Right renal pelvis (tissue), 4 donors: ENCODE data around the gene TPCN1. TPM values are rescaled to one million over a fixed set of nuclear protein-coding genes. Genes with fewer than 3 reads are reported as not detected.

Experiments
- DNase-seq, 4 donors: peaks; one replicate each; pipeline ENCODE4 v3.0.0-alpha.2; 2013; ENCODE audit warnings: low read depth in 4 of 4, low spot score in 3 of 4, missing footprints in 1 of 4
- polyA plus RNA-seq, 4 donors: library from polyadenylated mRNA; unstranded; fragments of 120-200 nt; gene quantifications; one replicate each; pipeline ENCODE4 v1.2.1, GENCODE V29; 2013; ENCODE audit not compliant: insufficient read length in 4 of 4

The TPCN1 gene
- polyA plus RNA-seq, 4 donors, result 27.3 to 37.7 (median 35.4) TPM

DNA sequence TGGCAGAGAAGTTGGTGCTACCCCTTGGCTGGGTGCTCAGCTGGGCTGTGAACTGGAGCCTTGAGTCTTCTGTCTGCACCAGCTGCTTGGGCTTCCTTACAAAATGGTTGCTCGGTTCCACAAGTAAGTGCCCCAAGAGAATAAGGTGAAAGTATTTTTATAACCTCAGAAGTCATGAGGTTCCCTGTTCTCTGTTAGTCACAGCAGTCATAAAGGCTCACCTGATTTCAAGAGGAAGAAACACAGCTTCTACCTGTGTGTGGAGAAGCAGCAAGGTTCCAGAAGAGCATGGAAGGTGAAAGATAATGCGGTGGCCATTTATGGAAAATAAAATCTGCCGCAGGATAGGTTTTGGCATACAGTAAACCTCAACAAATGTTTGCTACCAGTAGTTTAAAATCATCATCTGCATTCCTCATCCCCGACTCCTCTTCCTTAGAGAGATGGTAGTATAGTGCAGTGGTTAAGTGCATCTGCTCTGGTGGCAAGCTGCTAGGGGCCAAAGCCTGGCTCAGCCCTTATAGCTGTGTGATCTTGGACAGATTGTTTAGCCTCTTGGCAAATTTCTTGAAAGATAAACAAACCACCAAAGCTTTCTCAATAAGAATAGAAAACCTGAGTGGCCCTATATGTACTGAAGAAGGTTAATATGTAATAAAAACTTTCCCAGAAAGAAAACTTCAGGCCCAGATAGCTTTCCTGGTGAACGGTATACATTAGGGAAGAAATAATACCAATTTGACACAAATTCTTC is 32.4 kb downstream of the TPCN1 start:
- DNase-seq, result no peak

- no peak for DNase-seq
Observed at GRCh38 chr12:113254298-113254697, 33.0 kb downstream of the TPCN1 start.

DNA sequence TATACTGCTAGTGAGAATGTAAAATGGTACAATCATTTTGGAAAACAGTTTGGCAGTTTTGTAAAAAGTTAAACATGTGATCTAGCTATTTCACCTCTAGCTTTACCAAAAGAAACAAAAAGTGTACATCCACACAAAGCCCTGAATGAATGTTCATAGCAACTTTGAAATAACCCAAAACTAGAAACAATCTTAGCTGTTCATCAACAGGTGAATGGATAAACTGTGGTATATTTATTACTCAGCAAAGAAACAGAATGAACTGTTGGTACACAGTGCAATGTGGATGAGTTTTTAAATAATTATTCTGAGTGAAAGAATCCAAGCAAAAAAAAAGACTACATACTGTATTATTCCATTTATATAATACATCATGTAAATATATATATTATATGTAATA is 36.3 kb downstream of the TPCN1 start:
- no peak for DNase-seq

DNA sequence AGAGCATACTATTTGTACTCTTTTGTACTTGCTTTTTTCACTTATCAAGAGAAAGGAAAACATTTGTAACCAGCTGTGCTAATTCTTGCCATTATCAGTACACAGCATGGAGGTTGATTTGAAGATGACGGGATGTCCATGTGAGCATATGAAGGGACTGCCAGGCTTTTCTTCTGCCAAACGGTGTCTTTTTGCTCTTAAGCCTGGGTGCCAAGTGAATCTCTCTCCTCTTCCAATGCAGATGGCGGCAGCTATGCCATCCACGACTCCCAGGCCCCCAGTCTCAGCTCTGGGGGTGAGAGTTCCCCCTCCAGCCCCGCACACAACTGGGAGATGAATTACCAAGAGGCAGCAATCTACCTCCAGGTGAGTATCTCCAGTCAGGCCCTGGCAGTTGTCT is 38.9 kb downstream of the TPCN1 start:
- DNase-seq, result no peak

GRCh38 chr12:113260636-113261300 is 39.5 kb downstream of the TPCN1 start:
- no peak for DNase-seq

- DNase-seq, result no peak
Observed at GRCh38 chr12:113261847-113262470, 40.7 kb downstream of the TPCN1 start.

GRCh38 chr12:113262710-113263109 is 41.4 kb downstream of the TPCN1 start:
- no peak for DNase-seq

DNA sequence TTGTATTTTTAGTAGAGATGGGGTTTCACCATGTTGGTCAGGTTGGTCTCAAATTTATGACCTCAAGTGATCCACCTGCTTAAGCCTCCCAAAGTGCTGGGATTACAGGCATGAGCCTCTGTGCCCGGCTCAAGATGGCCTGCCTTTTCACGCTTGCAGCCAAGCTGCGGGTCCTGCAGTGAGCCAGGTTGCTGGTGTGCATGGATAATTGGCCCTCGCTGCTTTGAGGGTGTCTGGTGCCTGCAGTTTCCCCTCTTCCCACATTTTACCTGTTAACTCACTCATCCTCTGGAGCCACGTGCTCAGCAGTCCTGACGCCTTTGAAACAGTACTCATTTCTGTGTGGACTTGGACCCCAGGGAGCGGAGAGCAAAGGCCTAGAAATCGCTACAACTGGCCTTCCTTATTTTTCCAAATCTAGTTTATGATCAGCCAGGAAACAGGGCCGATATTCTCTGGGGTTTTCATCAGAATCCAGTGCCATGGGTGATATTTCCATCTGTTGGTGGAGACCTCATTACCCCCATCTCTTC is 42.2 kb downstream of the TPCN1 start:
- no peak for DNase-seq

DNA sequence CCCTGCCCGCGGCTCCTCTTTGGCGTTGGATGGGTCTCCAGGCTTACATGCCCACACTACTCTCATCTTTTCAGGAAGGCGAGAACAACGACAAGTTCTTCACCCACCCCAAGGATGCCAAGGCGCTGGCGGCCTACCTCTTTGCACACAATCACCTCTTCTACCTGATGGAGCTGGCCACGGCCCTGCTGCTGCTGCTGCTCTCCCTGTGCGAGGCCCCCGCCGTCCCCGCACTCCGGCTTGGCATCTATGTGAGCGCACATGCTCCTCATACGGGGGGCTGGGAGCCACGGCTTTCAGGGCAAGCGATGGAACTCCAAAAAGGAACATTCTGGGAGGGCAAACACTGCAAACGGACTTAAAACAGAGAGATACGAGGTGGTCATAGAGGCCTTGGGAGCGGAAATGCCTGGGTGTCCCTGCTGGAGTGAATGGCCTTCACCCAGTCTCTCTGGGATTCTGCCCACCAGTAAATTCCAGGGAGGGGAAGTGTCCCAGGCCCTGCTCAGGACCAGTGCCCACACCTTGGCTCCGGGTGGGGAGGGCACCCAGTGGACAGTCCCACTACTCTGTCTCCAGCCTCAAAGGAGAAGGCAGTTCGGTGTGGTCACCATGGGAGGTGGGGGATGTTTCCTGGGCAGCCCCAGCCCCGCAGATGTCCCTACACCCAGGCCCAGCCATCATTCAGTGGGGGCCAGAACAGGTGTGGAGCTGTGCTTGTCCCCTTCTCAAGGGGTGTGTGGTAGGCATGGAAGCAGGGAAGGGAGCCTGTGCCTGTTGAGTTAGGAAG is 45.0 kb downstream of the TPCN1 start:
- DNase-seq, result no peak

DNA sequence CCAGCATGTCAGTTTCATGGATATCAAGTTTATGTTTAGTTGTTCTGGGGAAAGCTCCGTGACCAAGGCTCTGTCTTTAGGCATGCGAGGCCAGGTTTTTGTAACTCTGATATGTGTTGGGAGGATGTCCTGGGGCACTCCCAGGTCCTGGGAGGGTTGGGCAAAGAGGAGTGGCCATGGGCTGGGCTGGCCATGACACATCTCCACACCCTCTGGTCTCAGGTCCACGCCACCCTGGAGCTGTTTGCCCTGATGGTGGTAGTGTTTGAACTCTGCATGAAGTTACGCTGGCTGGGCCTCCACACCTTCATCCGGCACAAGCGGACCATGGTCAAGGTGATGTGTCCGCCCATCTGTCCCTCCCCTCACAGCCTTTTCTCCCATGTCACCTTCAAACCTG is 46.4 kb downstream of the TPCN1 start:
- no peak for DNase-seq

DNA sequence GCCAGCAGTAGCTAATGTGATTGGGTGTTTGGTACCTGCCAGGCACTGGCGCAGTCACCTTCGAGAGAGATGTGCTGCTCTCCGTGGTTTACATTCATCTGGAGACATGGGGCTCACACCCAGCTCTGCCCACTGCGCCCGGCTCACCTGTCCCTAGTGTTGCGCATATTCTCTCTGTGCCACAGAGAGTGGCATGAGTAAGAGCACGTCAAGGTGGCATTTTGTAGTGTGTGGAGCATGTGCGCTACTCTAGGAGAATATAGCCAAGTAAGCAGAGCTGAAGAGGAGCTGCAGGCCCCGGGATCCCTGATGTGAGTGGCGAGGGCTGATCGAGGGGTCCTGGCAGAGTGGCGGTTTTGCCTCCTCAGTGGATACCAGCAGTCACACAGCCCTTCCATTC is 46.9 kb downstream of the TPCN1 start:
- no peak for DNase-seq

- DNase-seq, result no peak
Observed at GRCh38 chr12:113268621-113269020, 47.4 kb downstream of the TPCN1 start.

DNA sequence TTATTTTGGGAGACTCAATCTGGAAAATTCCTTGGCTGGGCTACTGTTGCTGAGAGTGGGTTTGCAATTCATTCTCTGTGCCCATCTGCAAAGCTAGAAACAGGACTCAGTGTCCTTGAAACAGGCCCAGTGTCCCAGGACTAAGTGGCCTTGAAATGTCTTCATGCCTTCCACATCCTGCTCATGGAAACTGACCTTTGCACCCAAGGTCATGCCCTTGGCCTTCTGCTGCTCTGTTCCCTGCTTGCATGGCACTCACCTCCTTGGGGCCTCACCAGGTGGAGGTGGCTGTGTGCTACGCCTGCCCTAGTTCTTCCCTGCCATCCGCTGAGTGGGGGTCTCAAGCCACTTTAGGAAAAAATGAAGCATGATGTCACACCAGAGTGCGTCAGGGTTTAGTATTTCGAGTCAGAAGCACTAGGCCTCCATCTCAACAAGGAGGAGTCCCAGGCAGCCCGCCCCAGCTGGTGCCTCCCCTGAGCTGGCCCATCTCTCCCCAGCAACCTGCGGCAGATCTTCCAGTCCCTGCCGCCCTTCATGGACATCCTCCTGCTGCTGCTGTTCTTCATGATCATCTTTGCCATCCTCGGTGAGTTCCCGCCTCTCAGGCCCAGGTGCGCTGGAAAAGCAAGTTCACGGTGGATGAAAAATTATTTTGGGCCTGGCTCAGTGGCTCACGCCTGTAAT is 48.1 kb downstream of the TPCN1 start:
- no peak for DNase-seq

DNA sequence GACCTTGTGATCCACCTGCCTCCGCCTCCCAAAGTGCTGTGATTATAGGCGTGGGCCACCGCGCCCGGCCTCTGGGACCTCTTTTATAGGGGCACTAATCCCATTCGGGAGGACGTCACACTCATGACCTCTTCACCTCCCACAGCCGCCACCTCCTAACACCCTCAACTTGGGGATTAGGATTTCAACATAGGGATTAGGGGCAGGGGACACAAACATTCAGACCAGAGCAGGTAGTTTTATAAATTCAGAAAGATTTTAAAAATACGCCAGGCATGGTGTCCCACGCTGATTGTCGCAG is 49.4 kb downstream of the TPCN1 start:
- no peak for DNase-seq

- no peak for DNase-seq
Observed at GRCh38 chr12:113271466-113271852, 50.2 kb downstream of the TPCN1 start.

- DNase-seq, result no peak
Observed at GRCh38 chr12:113271853-113272561, 50.7 kb downstream of the TPCN1 start.

- DNase-seq, result no peak
Observed at GRCh38 chr12:113273053-113273725, 51.9 kb downstream of the TPCN1 start.

GRCh38 chr12:113274848-113275247 is 53.6 kb downstream of the TPCN1 start:
- DNase-seq, result no peak

DNA sequence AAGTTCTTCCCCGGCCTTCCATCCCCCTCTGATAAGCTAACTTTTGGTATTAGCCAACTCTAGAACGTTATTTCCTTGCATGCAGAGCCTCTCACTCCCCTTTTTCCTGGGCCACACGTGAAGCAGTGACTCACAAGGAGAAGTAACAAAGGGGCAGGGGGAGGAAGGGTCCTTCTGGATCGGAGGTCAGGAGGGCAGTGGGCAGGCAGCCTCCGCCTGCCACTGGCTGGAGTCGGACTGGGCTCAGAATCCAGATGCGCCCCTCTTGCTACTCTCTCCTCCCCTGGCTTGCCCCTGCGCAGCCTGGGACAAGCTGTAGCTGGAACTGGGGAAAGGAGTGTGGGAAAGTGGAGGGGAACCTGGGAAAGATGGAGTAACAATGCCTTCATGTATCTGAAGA is 55.0 kb downstream of the TPCN1 start:
- no peak for DNase-seq
